ELF-1 (cell line): ENCODE results near the gene PRAMEF18.
"Not testable (repeated sequence)": the region's sequence is repeated elsewhere in the genome, so short reads cannot be mapped to it uniquely, and the experiment has no call there.

Experiments used
- DNase-seq: peaks from one replicate; pipeline ENCODE4 v3.0.0-alpha.2; 2016; ENCODE audit warnings: low read depth, low spot score

Gene PRAMEF18, protein sequence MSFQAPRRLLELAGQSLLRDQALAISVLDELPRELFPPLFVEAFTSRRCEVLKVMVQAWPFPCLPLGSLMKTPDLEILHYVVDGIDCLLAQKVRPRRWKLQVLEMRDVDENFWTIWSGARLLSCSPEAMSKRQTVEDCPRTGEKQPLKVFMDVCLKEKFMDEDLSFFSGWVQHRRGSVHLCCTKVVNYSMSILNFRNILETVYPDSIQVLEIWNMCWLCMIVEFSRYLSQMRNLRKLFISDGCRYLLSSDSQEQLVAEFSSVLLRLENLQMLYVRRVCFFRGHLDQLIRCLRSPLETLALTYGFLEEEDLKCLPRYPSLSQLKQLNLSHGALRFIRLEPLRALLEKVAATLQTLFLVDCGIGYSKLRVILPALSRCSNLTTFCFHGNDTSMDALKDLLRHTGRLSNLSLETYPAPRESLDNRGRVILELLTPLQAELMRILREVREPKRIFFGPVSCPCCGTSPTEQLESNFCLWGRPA

DNA sequence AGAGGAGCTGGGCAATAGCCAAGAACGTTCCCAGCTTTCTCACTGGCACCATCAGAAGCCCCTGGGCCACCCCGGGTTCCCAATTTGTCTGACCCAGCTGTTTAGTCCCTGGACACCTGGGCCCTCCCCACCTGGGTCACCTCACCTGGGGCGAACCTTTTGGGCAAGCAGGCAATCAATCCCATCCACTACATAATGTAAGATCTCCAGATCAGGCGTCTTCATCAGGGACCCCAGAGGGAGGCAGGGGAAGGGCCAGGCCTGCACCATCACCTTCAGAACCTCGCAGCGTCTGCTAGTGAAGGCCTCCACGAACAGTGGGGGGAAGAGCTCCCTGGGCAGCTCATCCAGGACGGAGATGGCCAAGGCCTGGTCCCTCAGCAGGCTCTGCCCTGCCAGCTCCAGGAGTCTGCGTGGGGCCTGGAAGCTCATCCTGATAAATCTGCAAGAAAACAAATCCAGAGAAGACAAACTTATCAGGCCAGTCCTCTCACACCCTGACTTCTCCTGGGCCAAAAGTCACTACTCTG lies at the start of gene PRAMEF18:
Gene PRAMEF18, minus strand, starts transcription at position 480 of the 530 bp plus-strand sequence. Its CDS starts 48 bp downstream, at position 432.
- DNase-seq: not testable (repeated sequence)

DNA sequence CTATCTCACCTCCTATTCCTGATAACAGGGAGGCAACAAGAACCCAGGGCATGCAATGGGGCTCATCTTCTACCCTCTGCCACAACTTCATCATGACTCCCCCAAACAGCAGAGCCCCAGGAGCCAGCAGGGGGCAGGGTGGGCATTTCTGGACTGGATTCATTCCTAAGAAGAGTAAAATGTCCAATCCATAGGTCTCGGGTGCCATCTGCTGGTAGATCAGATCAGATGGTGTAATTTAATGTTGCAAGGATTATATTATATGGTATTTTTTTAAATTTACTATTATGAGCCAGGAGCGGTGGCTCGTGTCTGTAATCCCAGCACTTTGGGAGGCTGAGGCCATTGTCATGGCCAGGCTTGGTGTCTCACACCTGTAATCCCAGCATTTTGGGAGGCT lies 39.2 kb upstream of the PRAMEF18 start:
- DNase-seq: not testable (repeated sequence)

- not testable (repeated sequence) for DNase-seq
Observed at GRCh38 chr1:13253898-13254297, 27.9 kb upstream of the PRAMEF18 start, which contains the start of gene PRAMEF5. Gene PRAMEF5 (plus strand): TSS chr1:13254198. CDS start chr1:13259269, 5,071 bp downstream.

GRCh38 chr1:13247122-13247521 lies 21.2 kb upstream of the PRAMEF18 start:
- DNase-seq: not testable (repeated sequence)

- DNase-seq: not testable (repeated sequence)
Observed at GRCh38 chr1:13246554-13246871, 20.6 kb upstream of the PRAMEF18 start.

- DNase-seq: not testable (repeated sequence)
Observed at GRCh38 chr1:13245841-13246553, 20.0 kb upstream of the PRAMEF18 start.

GRCh38 chr1:13243536-13244263 lies 17.7 kb upstream of the PRAMEF18 start:
- DNase-seq: not testable (repeated sequence)

- DNase-seq: not testable (repeated sequence)
Observed at GRCh38 chr1:13239633-13240032, 13.7 kb upstream of the PRAMEF18 start.

GRCh38 chr1:13237572-13237971 lies 11.6 kb upstream of the PRAMEF18 start:
- not testable (repeated sequence) for DNase-seq

DNA sequence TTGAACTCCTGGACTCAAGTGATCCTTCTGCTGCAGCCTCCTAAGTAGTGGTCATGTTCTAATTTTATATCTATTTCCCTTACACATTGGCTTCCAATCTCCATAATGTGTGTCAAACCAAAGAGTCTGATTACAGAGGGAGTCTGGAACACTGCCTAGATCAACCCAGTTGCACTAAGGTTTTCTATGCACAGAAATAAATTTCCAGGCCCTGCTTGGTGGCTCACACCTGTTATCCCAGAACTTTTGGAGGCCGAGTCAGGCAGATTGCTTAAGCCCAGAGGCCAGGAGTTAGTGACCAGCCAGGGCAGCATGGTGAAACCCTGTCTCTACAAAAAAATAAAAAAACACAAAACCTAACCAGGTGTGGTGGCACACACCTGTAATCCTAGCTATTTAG lies 8.1 kb upstream of the PRAMEF18 start:
- not testable (repeated sequence) for DNase-seq

DNA sequence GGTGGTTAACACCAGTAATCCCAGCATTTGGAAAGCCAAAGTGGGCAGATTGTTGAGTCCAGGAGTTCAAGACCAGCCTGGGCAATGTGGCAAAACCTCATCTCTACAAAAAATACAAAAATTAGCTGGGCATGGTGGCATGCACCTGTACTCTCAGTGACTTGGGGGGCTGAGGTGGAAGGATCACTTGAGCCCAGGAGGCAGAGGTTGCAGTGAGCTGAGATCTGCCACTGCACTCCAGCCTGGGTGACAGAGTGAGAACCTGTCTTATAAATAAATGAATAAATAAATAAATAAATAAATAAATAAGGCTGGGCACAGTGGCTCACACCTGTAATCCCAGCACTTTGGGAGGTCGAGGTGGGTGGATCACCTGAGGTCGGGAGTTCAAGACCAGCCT lies 6.1 kb upstream of the PRAMEF18 start:
- DNase-seq: not testable (repeated sequence)

- DNase-seq: not testable (repeated sequence)
Observed at GRCh38 chr1:13231061-13231750, 5.3 kb upstream of the PRAMEF18 start.

- not testable (repeated sequence) for DNase-seq
Observed at GRCh38 chr1:13230601-13231000, 4.6 kb upstream of the PRAMEF18 start.

DNA sequence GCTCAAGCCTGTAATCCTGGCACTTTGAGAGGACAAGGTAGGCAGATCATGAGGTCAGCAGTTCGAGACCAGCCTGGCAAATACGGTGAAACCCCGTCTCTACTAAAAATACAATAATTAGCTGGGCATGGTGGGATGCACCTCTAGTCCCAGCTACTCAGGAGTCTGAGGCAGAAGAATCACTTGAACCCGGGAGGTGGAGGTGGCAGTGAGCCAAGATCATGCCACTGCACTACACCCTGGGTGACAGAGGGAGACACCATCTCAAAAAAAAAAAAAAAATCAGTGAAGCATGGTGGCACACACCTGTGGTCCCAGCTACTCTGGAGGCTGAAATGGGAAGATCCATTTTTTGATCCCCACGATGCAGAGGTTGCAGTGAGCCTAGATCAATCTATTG lies 4.1 kb upstream of the PRAMEF18 start:
- not testable (repeated sequence) for DNase-seq

- peak; percentile 5 for DNase-seq
Observed at GRCh38 chr1:13228343-13228781, 2.4 kb upstream of the PRAMEF18 start.

DNA sequence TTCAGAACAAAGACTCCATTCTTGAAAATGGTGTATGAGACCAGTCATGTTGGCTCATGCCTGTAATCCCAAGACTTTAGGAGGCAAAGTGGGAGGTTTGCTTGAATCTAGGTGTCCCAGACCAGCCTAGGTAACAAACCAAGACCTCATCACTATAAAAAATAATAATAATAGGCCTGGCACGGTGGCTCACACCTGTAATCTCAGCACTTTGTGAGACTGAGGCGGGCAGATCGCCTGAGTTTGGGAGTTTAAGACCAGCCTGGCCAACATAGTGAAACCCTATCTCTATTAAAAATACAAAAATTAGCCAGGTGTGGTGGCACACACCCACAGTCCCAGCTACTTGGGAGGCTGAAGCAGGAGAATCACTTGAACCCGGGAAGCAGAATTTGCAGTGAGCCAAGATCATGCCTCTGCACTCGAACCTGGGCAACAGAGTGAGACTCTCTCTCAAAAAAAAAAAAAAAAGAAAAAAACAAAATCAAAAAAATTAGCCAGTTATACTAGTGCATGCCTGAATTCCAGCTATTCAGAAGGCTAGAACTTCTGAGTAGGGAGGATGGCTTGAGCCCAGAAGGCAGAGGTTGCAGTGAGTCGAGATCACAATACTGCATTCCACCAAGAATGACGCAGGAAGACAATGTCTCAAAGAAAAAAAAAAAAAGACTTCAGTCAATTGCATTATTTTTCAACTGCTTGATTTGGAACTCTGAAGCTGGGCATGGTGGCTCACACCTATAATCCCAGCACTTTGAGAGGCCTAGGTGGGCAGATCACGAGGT lies 1.5 kb upstream of the PRAMEF18 start:
- not testable (repeated sequence) for DNase-seq

DNA sequence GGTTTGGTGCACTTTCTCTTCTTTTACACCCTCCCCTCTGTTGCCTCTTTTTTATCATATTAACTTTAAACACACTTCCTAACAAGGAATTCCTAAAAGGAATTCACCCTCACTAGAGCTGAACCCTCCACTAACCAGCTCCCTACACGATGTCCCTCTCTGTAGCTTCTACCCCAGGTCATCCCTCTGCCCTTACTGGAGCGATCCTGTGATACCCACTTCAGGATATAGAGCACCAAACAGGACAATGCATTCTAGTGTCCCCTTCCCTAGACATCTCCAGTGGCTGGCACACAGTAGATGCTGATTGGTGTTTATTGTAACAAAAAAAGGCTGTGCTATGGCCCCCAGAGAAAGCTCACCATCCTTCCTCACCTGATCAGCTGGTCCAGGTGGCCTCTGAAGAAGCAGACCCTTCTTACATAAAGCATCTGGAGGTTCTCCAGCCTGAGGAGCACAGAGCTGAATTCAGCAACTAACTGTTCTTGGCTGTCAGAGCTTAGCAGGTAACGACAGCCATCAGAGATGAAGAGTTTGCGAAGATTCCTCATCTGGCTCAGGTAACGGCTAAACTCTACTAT lies 1.4 kb downstream of the PRAMEF18 start:
- no peak for DNase-seq

GRCh38 chr1:13222788-13223187 lies 3.2 kb downstream of the PRAMEF18 start:
- DNase-seq: not testable (repeated sequence)

DNA sequence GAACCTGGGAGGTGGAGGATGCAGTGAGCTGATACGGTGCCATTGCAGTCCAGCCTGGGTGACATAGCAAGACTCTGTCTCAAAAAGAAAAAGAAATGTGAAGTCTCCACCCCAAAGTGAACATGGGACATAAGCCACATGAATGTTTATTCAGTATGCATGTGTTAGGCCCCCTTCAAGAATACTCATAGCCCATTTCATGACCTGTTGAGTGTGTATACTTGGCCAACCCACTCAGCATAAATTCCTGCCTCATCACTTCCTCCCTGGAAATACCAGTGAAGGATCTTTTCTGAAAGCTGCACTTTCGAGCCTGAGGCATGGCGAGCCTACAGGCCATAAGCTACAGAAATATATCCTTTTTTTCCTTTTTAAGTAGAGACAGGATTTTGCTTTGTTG lies 6.8 kb downstream of the PRAMEF18 start:
- DNase-seq: not testable (repeated sequence)

GRCh38 chr1:13216619-13217018 lies 9.3 kb downstream of the PRAMEF18 start:
- DNase-seq: not testable (repeated sequence)
